Caco-2 (cell line): Measurements from ENCODE around the gene UGT1A3. TPM values are rescaled to one million over a fixed set of nuclear protein-coding genes. Genes with fewer than 3 reads are reported as not detected.

Experiments used
- BruUV-seq: library from RNA; stranded (reverse); fragments of 400-500 nt; replicated peaks from 2 replicates; lab custom pipeline; 2021; lab: Mats Ljungman, UMichigan
- CTCF ChIA-PET: fragments of 300-600 bp; sonication (Branson Sonifier 250); formaldehyde crosslinking; loops from one replicate; lab custom pipeline; 2022; ENCODE audit warnings: antibody characterized with exemption; lab: Charles Lee
- POLR2A ChIA-PET: fragments of 300-600 bp; sonication (Branson Sonifier 250); formaldehyde crosslinking; loops from one replicate; lab custom pipeline; 2022; ENCODE audit warnings: antibody characterized with exemption; lab: Charles Lee
- DNase-seq, 2 experiments: peaks; one replicate each; pipeline versions ENCODE4 v3.0.0 to v3.0.0-alpha.2; 2020 to 2022
- H3K27me3 ChIP-seq: replicated peaks from 2 replicates; pipeline ENCODE4 v1.6.0; 2011; ENCODE audit warnings: low read length; ENCODE audit not compliant: control insufficient read depth, insufficient read depth
- H3K36me3 ChIP-seq: 2 replicates; pipeline ENCODE4 v1.5.1; 2011; ENCODE audit warnings: low read length; ENCODE audit not compliant: control insufficient read depth, insufficient read depth
- H3K4me1 ChIP-seq: fragments of 250-450 bp; sonication (Bioruptor Pico); 2 replicates; pipeline ENCODE4 v1.5.1; 2020; ENCODE audit warnings: mild to moderate bottlenecking
- H3K4me3 ChIP-seq: 2 replicates; pipeline ENCODE4 v1.5.1; 2011; ENCODE audit warnings: low read depth, mild to moderate bottlenecking, control low read depth, low read length
- H3K9me3 ChIP-seq: fragments of 250-450 bp; sonication (Bioruptor Pico); 2 replicates; pipeline ENCODE4 v1.5.1; 2020; ENCODE audit warnings: mild to moderate bottlenecking, moderate library complexity
- H3K27ac Mint-ChIP-seq: one replicate; pipeline ENCODE4 v1.8.0; 2022; ENCODE audit warnings: mixed read lengths; ENCODE audit not compliant: unreplicated experiment
- H3K27me3 Mint-ChIP-seq: one replicate; pipeline ENCODE4 v1.8.0; 2022; ENCODE audit warnings: mixed read lengths; ENCODE audit not compliant: insufficient read depth, unreplicated experiment
- H3K36me3 Mint-ChIP-seq: one replicate; pipeline ENCODE4 v1.8.0; 2022; ENCODE audit warnings: mild to moderate bottlenecking, mixed read lengths; ENCODE audit not compliant: insufficient read depth, unreplicated experiment
- H3K4me1 Mint-ChIP-seq: one replicate; pipeline ENCODE4 v1.8.0; 2022; ENCODE audit warnings: low read depth, mixed read lengths; ENCODE audit not compliant: unreplicated experiment
- H3K4me3 Mint-ChIP-seq: one replicate; pipeline ENCODE4 v1.8.0; 2022; ENCODE audit warnings: mild to moderate bottlenecking, moderate library complexity, mixed read lengths; ENCODE audit not compliant: unreplicated experiment
- H3K9me3 Mint-ChIP-seq: one replicate; pipeline ENCODE4 v1.8.0; 2022; ENCODE audit warnings: mixed read lengths; ENCODE audit not compliant: unreplicated experiment
- CTCF ChIP-seq, 2 experiments: fragments of 200-600 bp in 1 of 2; IDR thresholded peaks; 1 replicate in 1 of 2; 2 replicates in 1 of 2; pipeline versions ENCODE4 v1.5.1 to v1.8.0; 2011 to 2022; ENCODE audit warnings: antibody characterized with exemption in 1 of 2, control low read depth in 1 of 2, inconsistent platforms in 1 of 2, low read depth in 1 of 2, low read length in 1 of 2, mild to moderate bottlenecking in 1 of 2, moderate library complexity in 1 of 2; ENCODE audit not compliant: insufficient read depth in 1 of 2, severe bottlenecking in 1 of 2, unreplicated experiment in 1 of 2
- intact Hi-C: fragments of 100-400 bp; cut with micrococcal nuclease; formaldehyde crosslinking; loops from one replicate; pipeline ENCODE4 v1.10.0; 2022; ENCODE audit not compliant: unreplicated experiment
- total RNA-seq: library from RNA; stranded (reverse); gene quantifications from 2 replicates; pipeline ENCODE4 v1.2.3, GENCODE V29; 2022

Gene UGT1A3
- total RNA-seq, 1 experiment from 2014 or later, result 0.64 TPM

- POLR2A ChIA-PET, result no interaction called here
- H3K36me3 ChIP-seq, result no peaks in the 10 kb centered on the region
- H3K4me3 Mint-ChIP-seq, result no peak overlapping the region
- CTCF ChIA-PET, result no interaction called here
- no peaks in the 10 kb centered on the region for H3K9me3 Mint-ChIP-seq
- H3K36me3 Mint-ChIP-seq, result no peaks in the 10 kb centered on the region
- BruUV-seq, result no TSS peak
- H3K4me3 ChIP-seq, result no peak overlapping the region
- intact Hi-C loops, result no loop called here
- H3K4me1 ChIP-seq, result no peaks in the 10 kb centered on the region
- no peak for TF ChIP-seq CTCF (IDR thresholded peaks at IDR 0.05; ENCODE audit: insufficient read depth in 1 of 2, low read depth in 1 of 2, low read length in 1 of 2, severe bottlenecking in 1 of 2, unreplicated experiment in 1 of 2)
- H3K27ac Mint-ChIP-seq, result no peak overlapping the region
- DNase-seq, result no peak
- H3K27me3 ChIP-seq, result no peaks in the 10 kb centered on the region
- no peaks in the 10 kb centered on the region for H3K9me3 ChIP-seq
- H3K4me1 Mint-ChIP-seq, result no peaks in the 10 kb centered on the region
- no peaks in the 10 kb centered on the region for H3K27me3 Mint-ChIP-seq
Observed at GRCh38 chr2:233821709-233822100, 92.9 kb downstream of the UGT1A3 start.

- no peaks in the 10 kb centered on the region for H3K36me3 Mint-ChIP-seq
- H3K9me3 Mint-ChIP-seq, result no peaks in the 10 kb centered on the region
- H3K4me1 ChIP-seq, result no peaks in the 10 kb centered on the region
- intact Hi-C loops, result no loop called here
- no peaks in the 10 kb centered on the region for H3K27me3 Mint-ChIP-seq
- H3K4me1 Mint-ChIP-seq, result no peaks in the 10 kb centered on the region
- no TSS peak for BruUV-seq
- H3K36me3 ChIP-seq, result no peaks in the 10 kb centered on the region
- no peak for TF ChIP-seq CTCF (IDR thresholded peaks at IDR 0.05; ENCODE audit: insufficient read depth in 1 of 2, low read depth in 1 of 2, low read length in 1 of 2, severe bottlenecking in 1 of 2, unreplicated experiment in 1 of 2)
- no peaks in the 10 kb centered on the region for H3K9me3 ChIP-seq
- no peak overlapping the region for H3K4me3 ChIP-seq
- POLR2A ChIA-PET, result no interaction called here
- CTCF ChIA-PET, result interaction anchor here (0.6 kb wide), 1 partner anchor 637 kb away, joined by 3 read pairs; no protein-coding TSS in a partner anchor
- no peak for DNase-seq
- H3K27me3 ChIP-seq, result no peaks in the 10 kb centered on the region
- H3K4me3 Mint-ChIP-seq, result no peak overlapping the region
- H3K27ac Mint-ChIP-seq, result no peak overlapping the region
Observed at GRCh38 chr2:233822101-233822771, 93.4 kb downstream of the UGT1A3 start.

Other genes with a start within 250 kb of the UGT1A3 start
- gene USP40, start 162.3 kb upstream of the UGT1A3 start, total RNA-seq, result 27.4 and 27.8 TPM in 2 replicates
- 0.14 and 0.50 TPM in 2 replicates for gene UGT1A8, start 111.4 kb upstream of the UGT1A3 start, total RNA-seq
- gene UGT1A10, start 92.6 kb upstream of the UGT1A3 start, total RNA-seq, result 0.77 and 1.0 TPM in 2 replicates
- gene UGT1A9, start 57.1 kb upstream of the UGT1A3 start, total RNA-seq, result 0.20 and 0.39 TPM in 2 replicates
- 0.18 and 0.63 TPM in 2 replicates for gene UGT1A7, start 47.1 kb upstream of the UGT1A3 start, total RNA-seq
- gene UGT1A6, start 36.2 kb upstream of the UGT1A3 start, total RNA-seq, result 29.2 and 33.9 TPM in 2 replicates
- 1.00 and 1.2 TPM in 2 replicates for gene UGT1A5, start 16.1 kb upstream of the UGT1A3 start, total RNA-seq
- gene UGT1A4, start 10.3 kb upstream of the UGT1A3 start, total RNA-seq, result 0.79 and 0.84 TPM in 2 replicates
- 2.6 and 3.0 TPM in 2 replicates for gene UGT1A1, start 31.2 kb downstream of the UGT1A3 start, total RNA-seq
- gene MROH2A, start 49.3 kb downstream of the UGT1A3 start, total RNA-seq, result not detected in 2 replicates
- 29.7 and 35.0 TPM in 2 replicates for gene HJURP, start 125.5 kb downstream of the UGT1A3 start, total RNA-seq
- not detected in 2 replicates for gene TRPM8, start 188.3 kb downstream of the UGT1A3 start, total RNA-seq